Eye (tissue), 1 donor: Measurements from ENCODE around the gene AK1.

Source experiments
- DNase-seq: peaks from one replicate; pipeline ENCODE4 v3.0.0-alpha.2; 2015

The AK1 gene

GRCh38 chr9:127907867-127908659 lies 30.6 kb upstream of the AK1 start:
- no peak for DNase-seq

GRCh38 chr9:127905788-127906191 lies 28.3 kb upstream of the AK1 start:
- no peak for DNase-seq

DNA sequence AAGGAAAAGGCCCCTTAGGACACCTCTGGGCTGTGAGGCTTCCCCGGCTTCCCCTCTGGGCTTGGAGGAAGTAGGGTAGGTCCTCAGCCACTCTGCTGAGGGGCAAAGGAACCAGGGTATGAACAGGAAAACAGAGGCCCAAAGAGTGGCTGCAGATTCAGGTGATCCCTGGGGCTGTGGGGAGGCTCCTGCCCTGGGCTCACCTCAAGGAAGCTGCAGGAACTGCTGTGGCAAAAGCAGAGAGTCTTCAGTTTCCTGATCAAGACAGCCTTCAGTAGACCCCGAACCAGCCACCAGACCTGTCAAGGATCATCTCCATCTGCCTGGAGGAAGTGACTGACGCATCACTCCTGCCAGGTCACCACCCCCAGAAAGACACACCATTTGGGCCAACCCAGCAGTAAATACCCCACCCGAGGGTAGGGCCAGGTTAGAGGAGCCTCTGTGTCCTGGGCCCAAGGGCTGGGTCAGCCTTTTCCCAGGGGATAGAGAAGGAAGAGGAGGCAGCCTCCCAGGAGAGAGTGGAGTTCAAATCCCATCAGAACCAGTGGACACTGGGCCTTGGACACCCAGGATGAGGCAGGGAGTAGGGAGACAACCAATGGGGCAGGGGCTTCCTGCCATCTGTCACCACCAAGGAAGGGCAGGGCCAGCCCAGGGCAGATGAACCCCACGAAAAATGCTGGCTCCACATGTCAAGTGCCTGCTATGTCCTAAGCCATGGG lies 27.7 kb upstream of the AK1 start:
- DNase-seq: no peak

GRCh38 chr9:127904561-127905003 lies 27.1 kb upstream of the AK1 start:
- DNase-seq: peak; percentile 33

DNA sequence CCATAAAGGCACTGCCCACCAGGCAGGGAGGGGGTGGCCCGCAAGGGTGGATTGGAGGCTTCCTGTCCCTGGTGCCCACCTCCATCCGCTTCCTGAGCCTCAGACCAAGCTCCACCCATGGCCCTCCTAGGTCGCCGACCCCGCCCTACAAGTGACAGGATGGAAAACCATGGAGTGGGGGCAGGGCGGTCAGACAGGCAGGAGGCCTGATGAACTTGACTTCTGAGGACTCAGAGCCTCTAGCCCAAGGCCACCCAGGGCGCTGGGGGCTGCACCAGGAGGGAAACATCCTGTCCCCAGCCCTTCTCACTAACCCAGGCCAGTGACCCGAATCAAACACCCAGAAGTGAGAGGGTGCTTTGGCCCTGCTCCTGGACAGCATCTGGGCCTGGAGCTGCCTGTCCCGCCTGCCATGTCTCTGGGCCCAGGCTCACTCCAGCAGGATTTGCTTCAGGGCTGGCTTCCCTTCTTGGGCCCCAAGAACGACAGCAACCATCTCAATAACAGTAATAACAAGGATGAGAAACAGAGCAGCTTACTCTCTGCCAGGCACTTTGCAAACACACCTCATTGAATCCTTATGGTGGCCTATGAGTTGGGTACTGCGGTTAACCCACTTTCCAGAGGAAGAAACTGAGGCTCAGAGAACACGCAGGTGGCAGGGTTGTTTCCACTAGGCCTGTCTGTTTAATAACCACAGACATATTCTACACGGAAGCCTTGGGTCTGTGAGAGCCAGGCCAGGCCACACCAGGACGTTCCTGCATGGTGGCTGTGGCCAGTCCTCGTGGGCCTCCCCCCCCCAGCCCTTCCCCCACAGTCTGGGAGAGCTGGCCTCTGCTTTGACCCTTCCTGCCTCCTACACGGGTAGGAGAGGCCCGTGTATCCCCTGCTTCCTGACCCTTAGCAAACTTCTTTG lies 26.3 kb upstream of the AK1 start:
- DNase-seq: peak; percentile 44

GRCh38 chr9:127899128-127899943 lies 21.9 kb upstream of the AK1 start, which contains the start of gene ST6GALNAC6:
TSS of gene ST6GALNAC6 (minus strand) at chr9:127899603. CDS start at chr9:127897981, 1,622 bp downstream.
- DNase-seq: peak; percentile 87

DNA sequence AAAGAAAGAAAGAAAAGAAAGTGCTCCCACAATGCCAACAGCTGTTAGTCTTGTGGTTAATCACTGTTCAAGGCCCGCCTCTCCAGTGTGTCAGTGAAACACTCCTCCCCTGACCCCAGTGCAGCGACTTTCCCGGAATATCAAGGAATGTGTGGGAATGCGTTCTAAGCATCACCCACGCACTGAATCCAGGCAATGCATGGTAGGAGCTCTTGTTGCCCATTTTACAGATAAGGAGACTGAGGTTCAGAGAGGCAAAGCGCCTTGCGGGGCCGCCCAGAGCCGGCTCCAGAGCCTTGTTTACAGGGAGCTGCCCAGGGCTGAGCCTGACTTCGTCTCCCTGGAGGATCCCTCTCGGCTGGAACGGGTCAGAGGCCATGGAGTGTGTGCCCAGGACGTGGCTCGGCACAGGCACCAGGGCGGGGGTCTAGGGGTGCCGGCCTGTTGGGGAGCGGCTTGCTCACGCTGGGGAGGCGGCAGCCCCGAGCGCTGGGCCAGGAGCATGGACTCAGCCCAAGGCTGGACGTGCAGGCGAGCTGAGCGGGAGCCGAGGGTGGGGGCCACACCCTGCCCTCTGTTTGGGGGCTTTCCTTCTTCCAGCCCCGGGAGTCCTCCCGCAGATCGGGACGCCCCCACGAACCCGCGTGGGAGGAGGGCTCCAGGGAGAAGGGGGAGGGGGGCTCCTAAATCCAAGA lies 21.1 kb upstream of the AK1 start:
- DNase-seq: peak; percentile 72

DNA sequence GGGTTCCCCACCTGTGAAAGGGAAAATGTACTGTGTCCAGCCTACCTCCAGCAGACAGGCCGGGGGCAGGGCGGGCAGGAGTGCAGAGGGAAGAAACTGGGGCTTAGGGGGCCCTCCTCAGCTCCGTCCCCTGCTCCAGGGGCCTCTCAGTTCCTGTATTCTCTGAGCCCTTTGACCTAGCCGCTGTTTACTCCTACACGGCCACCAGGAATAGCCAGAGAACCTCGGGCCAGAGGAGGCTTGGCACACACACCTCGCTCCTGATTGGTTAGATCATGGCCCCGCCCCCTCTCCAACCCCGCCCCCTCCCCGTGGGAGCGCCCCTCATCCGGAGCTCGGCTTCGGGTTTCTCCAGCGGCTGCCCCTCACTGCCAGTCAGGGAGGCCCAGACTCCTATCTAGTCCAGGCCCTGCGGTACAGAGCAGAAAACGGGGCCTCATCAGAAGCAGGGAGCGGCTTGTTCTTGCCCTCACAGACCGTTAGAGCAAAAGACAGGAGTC lies 19.8 kb upstream of the AK1 start:
- DNase-seq: peak; percentile 90

DNA sequence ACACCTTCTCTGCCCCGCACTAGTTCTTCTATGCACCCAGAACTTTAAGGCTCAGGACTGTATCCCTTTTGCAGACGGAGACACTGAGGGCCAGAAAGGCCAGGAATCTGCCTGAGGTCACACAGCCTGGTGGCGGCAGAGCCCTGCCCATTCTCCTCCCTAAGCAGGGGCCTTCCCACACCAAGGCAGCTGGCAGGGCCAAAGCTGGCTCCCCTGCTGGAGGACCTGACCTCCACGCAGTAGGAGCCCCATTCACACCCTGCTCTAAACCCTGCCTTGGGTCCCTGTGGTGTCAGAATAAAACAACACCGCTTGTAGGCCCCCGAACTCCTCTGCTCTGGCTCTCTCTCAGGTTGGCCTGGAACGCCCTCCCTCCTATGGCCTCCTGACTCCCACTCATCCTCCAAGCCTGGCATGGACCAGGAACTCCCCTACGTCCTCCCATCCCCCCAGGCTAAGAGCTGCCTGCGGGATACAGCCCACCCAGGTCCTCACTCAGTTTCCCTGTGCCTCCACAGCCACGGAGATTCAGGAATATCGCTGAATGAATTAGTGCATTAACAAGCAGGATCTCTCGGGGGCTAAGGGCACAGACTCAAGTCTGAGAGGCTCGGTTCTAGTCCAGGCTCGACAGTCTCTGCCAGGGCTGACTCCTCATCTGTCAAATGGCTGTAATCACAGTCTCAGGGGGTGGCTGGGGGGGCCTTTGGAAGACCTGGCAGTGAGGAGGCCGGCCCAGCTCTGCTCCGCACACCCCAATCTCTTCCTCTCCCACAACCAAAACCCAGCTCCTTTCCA lies 19.1 kb upstream of the AK1 start:
- no peak for DNase-seq

GRCh38 chr9:127895811-127896210 lies 18.3 kb upstream of the AK1 start:
- DNase-seq: no peak

- no peak for DNase-seq
These were observed 15.9 kb upstream of the AK1 start for GRCh38 chr9:127893392-127893791.

DNA sequence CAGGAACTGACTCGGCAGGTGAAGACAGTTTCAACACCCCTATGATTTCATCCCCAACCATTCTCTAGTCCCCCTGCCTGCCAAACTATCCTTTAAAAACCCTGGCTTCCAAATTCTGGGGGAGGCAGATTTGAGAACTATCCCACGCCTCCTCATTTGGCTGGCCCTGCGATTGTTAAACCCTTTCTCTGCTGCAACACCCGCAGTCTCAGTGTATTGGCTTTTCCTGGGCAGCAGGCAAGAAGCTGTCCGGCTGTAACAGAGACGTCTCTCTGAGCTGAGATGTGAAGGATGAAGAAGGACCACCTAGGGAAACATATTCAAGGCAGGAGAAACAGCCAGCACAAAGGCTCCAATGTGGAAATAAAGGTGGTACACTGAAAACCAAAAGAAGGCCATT lies 15.4 kb upstream of the AK1 start:
- no peak for DNase-seq

GRCh38 chr9:127890053-127890452 lies 12.6 kb upstream of the AK1 start:
- no peak for DNase-seq

GRCh38 chr9:127887792-127888191 lies 10.3 kb upstream of the AK1 start:
- DNase-seq: peak; percentile 39

DNA sequence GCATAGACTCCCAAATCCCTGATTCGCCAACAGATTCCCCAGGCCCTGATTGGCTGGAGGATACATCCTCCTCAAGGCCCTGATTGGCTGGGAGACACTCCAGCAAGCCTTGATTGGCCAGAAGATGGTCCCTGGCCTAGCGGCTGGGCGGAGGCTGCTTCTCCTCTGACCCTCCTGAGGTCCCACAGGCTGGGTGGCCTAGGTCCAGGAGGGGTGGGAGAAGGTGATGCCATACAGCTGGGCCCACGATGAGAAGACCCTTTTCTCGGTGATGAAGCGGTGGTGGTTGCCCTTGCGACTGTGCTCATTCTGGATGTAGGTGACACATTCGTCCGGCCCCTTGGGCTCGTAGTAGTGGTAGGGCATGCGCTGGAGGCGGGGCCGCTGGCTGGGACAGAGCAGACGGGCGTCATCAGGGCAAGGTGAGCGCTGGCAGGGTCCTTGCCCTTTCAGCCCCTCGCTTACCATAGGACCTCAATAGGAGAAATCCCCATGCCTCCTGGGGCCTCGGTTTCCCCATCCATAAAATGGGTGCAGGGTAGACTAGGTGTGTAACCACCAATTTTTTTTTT lies 9.0 kb upstream of the AK1 start:
- DNase-seq: no peak

DNA sequence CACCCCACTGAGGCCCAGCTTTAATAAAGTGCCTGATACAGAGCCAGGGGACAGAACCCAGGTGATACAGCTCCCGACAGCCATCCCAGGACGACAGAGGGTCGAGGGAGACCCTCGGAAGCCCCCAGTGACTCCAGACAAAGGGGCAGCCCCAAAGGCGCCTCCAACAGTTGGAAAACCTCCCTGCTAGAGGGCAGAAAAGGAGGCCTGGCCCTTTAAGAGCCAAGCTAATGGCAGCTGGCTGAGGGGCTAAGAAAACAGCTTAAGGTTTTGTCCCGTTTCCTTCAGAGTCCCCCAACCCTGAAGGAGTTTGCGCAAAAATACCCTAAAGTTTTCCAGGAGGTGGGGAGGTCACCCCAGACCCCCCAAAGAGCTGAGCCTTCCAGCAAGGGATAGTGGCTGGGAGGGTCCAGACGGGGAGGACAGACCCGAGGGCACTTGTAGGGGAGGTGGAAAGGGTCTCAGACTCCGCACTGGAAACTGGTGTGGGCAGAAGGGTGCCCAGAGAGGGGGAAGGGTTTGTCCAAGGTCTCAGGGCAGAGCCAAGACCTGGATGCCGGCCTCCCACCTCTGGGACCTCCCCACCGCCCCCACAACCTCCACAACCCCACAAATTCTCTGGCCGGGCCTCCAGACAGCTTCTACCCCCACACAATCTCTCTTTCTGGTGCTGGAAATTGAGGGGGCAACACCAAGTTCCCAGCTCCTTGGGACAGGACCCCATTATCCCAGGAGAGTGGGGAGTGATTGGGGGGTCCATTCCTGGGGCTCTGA lies 8.2 kb upstream of the AK1 start:
- DNase-seq: no peak

- no peak for DNase-seq
These were observed 7.6 kb upstream of the AK1 start for GRCh38 chr9:127884976-127885490.

DNA sequence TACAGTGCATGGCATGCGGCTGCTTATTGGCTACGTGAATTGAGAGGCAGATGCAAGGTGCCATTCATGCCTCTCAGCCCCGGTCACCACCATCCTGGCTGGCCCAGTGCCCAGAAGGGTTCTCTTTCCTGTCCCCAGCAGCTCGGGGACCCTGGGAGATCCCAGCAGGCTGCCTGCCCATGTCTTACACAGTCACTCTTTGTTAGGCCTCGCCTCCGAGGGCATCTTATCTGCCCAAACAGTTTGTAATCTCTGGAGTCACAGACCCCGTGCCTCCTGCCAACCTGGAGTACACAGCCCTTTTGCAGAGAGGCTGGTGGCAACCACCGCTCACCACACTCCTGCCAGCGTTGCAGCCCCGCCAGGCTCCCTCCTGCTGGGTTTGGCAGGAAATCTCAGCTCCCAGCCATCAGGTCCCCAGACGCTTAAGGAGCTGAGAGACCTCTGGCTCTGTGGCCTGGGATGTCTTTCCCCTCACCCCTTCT lies 7.0 kb upstream of the AK1 start:
- no peak for DNase-seq

GRCh38 chr9:127883959-127884358 lies 6.5 kb upstream of the AK1 start:
- no peak for DNase-seq
